GM12865 (cell line): ENCODE results near the gene TMEM147.

Source experiments
- DNase-seq: peaks from one replicate; pipeline ENCODE4 v3.0.0; 2010; ENCODE audit warnings: low read depth
- H3K4me3 ChIP-seq: 2 replicates; pipeline ENCODE4 v1.5.1; 2011; ENCODE audit warnings: mild to moderate bottlenecking, low read depth, low read length, control low read depth
- CTCF ChIP-seq: IDR thresholded peaks from 2 replicates; pipeline ENCODE4 v1.5.1; 2011; ENCODE audit warnings: low read length, control low read depth, low read depth, inconsistent platforms; ENCODE audit not compliant: insufficient read depth; ENCODE audit errors: missing control alignments

The TMEM147 gene

GRCh38 chr19:35511337-35511736 is 34.1 kb upstream of the TMEM147 start:
- DNase-seq: no peak
- TF ChIP-seq CTCF: no peak
- H3K4me3 ChIP-seq: no peak overlapping the region

GRCh38 chr19:35512831-35513627 is 32.4 kb upstream of the TMEM147 start:
- no peak overlapping the region for H3K4me3 ChIP-seq
- DNase-seq: no peak
- no peak for TF ChIP-seq CTCF

DNA sequence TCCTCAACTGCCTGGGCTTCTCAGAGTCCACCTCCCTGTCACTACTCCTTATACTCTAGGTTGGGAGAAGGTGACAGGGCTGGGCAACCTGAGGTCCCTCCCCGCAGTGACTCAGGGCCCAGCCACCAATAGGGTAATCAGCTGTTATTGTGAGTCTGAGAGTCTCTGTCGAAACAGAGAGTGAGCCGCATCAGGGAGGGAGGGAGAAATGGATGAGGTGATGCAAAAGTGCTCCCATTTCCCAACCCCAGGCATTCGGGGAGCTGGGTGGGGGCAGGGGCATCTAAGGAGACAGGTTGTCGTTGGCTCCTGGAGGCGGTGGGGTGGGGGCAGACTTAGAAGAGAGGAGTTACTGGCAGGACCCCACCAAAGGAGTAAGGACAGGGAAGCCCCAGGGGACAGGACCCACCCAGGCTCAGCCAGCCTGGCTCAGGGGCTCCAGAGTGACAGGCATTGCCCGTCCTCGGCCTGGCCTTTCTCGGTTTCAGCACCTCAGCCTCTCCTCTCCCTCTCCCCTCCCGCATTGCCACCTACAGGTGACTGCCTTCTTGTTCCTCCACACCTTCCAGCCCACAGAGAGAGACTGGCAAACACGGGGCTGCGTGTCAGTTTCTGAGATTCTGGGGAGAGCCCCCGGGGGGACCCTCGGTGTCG is 31.7 kb upstream of the TMEM147 start, which contains the start of gene DMKN:
TSS of gene DMKN (minus strand) at position 22 of the 654 bp plus-strand sequence. CDS start 174 bp downstream, outside the sequence.
- H3K4me3 ChIP-seq: no peak within 1 kb of the TSS
- DNase-seq: no peak
- TF ChIP-seq CTCF: no peak

DNA sequence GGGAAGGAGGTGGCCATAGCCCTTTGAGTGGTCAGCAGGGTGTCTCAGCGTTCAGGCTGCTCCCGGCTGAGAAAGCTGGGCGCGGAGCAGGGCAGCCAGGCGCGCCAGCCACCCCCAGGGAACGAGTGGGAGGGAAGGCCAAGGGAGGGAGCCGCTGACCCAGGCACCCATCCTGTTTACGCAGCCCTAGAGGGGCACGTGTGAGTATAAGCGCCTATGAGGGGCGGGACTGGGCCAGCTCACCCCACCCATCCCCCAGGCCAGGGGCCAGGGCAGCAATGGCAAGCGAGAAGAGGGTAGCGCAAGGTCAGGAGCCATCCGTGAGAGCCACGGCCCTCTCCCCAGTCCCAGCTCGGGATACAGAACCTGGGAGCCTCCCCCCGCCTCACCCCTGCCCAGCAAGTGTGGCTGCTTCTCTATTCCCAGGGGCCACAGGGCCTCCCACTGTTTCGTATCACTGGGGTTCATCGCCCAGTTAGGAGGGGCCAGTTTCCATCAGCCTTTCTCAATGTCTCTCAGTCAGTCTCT is 31.1 kb upstream of the TMEM147 start:
- TF ChIP-seq CTCF: no peak
- no peak for DNase-seq

GRCh38 chr19:35516310-35516709 is 29.1 kb upstream of the TMEM147 start:
- no peak for DNase-seq
- no peak overlapping the region for H3K4me3 ChIP-seq
- TF ChIP-seq CTCF: no peak

More for the DNA sequence above, 31.1 kb upstream of the TMEM147 start:
- no peak overlapping the region for H3K4me3 ChIP-seq

DNA sequence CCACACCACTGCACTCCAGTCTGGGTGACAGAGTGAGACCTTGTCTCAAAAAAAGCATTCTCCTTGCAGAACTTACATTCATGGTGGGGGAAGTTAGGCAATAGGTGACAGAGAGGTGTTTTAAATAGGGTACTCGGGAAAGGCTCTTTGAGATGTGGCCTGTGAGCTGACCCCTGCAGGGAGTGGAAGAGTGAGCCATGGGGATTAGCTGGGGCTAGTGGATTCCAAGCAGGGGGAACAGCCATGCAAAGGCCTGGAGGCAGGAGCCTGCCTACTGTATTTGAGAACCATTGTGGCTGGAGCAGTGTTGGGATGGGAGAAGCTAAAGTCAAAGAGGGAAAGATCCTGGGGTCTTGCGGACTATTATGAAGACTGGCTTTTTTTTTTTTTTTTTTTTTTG is 28.1 kb upstream of the TMEM147 start:
- no peak for TF ChIP-seq CTCF
- H3K4me3 ChIP-seq: no peak overlapping the region
- DNase-seq: no peak
